ENCODE measurements around the gene PDE10A. TPM values are rescaled to one million over a fixed set of nuclear protein-coding genes. Genes with fewer than 3 reads are reported as not detected.

The PDE10A gene
- total and polyA plus RNA-seq, 7 donors, result 1.2 to 33.5 (median 7.4) TPM; not detected in 1

DNA sequence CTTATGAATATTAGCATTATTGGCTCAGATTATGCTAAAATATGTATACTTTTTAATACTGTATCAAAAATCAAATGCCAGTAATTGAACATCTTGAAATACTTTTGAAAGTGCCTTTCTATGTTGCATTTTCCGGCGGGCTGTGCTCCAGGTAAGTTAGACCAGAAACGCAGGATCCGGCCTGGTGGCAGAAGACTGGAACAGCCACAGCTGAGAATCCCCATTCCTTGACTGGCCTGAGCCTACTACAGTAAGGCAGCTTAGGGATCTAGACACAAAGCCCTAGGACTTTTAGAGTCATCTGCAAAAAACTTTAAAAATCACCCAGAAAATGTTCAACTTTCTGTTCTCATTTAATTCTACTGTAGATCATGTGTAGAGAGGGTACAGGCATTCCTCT, 214.8 kb downstream of the PDE10A start:
- no peak for TF ChIP-seq POLR2A (IDR thresholded peaks at IDR 0.05)
- no peak for TF ChIP-seq EP300 (IDR thresholded peaks at IDR 0.05)
- TF ChIP-seq CTCF (IDR thresholded peaks at IDR 0.05), result no peak
- TF ChIP-seq POLR2AphosphoS5 (IDR thresholded peaks at IDR 0.05), result no peak
- Histone ChIP-seq H3K4me3 (no peak overlapping the region), H3K4me1 (no peaks in the 10 kb centered on the region), H3K9me3 (no peaks in the 10 kb centered on the region), H3K27ac (no peak overlapping the region), H3K27me3 (no peaks in the 10 kb centered on the region), H3K36me3 (no peaks in the 10 kb centered on the region)
- WGBS, 2 donors, result 79 to 94% methylated on average over 4 of the region's 4 CpGs
- no peak for DNase-seq
- intact Hi-C loops (cut with DNase I), result no loop called here

DNA sequence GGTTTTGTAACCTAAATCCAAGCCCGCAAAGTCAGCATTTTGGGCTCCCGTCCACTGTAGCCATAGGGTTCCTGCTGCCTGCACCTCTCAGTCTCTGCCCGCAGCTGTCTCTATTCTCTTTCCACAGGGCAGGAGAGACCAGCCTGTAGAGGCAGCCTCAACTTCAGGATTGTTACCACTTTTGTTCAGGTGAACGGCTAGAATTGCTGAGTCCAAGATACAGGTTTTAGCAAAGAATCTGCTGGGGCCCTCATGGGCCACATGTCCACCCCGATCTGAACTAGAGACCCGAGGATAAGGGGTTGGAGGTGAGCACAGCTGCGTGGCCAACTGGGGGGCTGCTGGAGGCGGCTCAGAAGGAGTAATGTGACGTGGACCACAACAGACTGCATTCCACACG, 215.9 kb downstream of the PDE10A start:
- TF ChIP-seq EP300 (IDR thresholded peaks at IDR 0.05), result no peak
- TF ChIP-seq POLR2AphosphoS5 (IDR thresholded peaks at IDR 0.05), result no peak
- TF ChIP-seq CTCF (IDR thresholded peaks at IDR 0.05), result no peak
- no peak for TF ChIP-seq POLR2A (IDR thresholded peaks at IDR 0.05)
- H3K27ac ChIP-seq, result no peak overlapping the region
- no peak for DNase-seq
- WGBS, 2 donors, result 83 to 85% methylated on average over 10 of the region's 10 CpGs
- intact Hi-C loops (cut with DNase I), result no loop called here
- no peaks in the 10 kb centered on the region for H3K4me1 ChIP-seq
- no peak overlapping the region for H3K4me3 ChIP-seq
- H3K9me3 ChIP-seq, result no peaks in the 10 kb centered on the region
- no peaks in the 10 kb centered on the region for H3K36me3 ChIP-seq
- H3K27me3 ChIP-seq, result no peaks in the 10 kb centered on the region

GRCh38 chr6:165446331-165446730, 216.7 kb downstream of the PDE10A start:
- Histone ChIP-seq H3K9me3 (no peaks in the 10 kb centered on the region), H3K27ac (no peak overlapping the region), H3K4me1 (no peaks in the 10 kb centered on the region), H3K27me3 (no peaks in the 10 kb centered on the region), H3K4me3 (no peak overlapping the region), H3K36me3 (no peaks in the 10 kb centered on the region)
- TF ChIP-seq CTCF (IDR thresholded peaks at IDR 0.05) (no peak), POLR2A (IDR thresholded peaks at IDR 0.05) (no peak), POLR2AphosphoS5 (IDR thresholded peaks at IDR 0.05) (no peak), EP300 (IDR thresholded peaks at IDR 0.05) (no peak)
- intact Hi-C loops (cut with DNase I), result no loop called here
- no peak for DNase-seq

- H3K36me3 ChIP-seq, result no peaks in the 10 kb centered on the region
- TF ChIP-seq EP300 (IDR thresholded peaks at IDR 0.05) (no peak), POLR2AphosphoS5 (IDR thresholded peaks at IDR 0.05) (no peak)
- DNase-seq, result no peak
- H3K4me3 ChIP-seq, result no peak overlapping the region
- 92 to 97% methylated on average over 4 of the region's 4 CpGs for WGBS, 2 donors
- intact Hi-C loops (cut with DNase I), result loop anchor here (5.0 kb wide), 1 partner anchor 409 kb away; no protein-coding TSS in a partner anchor
- no peaks in the 10 kb centered on the region for H3K9me3 ChIP-seq
- H3K4me1 ChIP-seq, result no peaks in the 10 kb centered on the region
- no peaks in the 10 kb centered on the region for H3K27me3 ChIP-seq
- no peak overlapping the region for H3K27ac ChIP-seq
Observed at GRCh38 chr6:165443462-165443861, 219.6 kb downstream of the PDE10A start.

DNA sequence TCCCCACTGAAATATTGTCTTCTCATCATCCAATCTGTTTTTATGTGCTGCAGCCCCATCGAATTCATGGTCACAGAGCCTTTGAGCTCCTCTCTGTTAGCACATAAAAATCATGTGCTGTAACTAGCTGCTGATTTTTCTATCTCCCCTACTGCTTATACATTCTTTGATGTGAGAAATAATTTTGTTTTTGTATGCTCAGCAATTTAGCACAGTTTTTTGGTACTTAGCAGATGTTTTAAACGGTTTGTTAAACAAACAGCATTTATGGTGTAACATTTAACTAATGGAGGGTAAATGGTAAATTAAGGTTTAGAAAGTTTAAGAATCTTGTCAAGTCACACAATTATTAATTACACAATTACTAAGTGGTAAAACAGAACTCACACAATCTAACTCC, 221.9 kb downstream of the PDE10A start:
- Histone ChIP-seq H3K4me1 (no peaks in the 10 kb centered on the region), H3K9me3 (no peaks in the 10 kb centered on the region), H3K36me3 (no peaks in the 10 kb centered on the region), H3K4me3 (no peak overlapping the region), H3K27me3 (no peaks in the 10 kb centered on the region), H3K27ac (no peak overlapping the region)
- no peak for DNase-seq
- WGBS, 2 donors, result 45 to 62% methylated on average over 2 of the region's 2 CpGs
- no peak for TF ChIP-seq CTCF (IDR thresholded peaks at IDR 0.05)
- TF ChIP-seq POLR2A (IDR thresholded peaks at IDR 0.05), result no peak
- no peak for TF ChIP-seq EP300 (IDR thresholded peaks at IDR 0.05)
- intact Hi-C loops (cut with DNase I), result loop anchor here (5.0 kb wide), 1 partner anchor 411 kb away; no protein-coding TSS in a partner anchor

Measured in sigmoid colon (tissue), 7 donors.